Measurements from ENCODE around the gene SUCLA2. TPM values are rescaled to one million over a fixed set of nuclear protein-coding genes. Genes with fewer than 3 reads are reported as not detected.

Gene SUCLA2
- total RNA-seq: 10 to 100 TPM; 78.8 to 79.0 TPM
- polyA plus RNA-seq (2013, experiment 1 of 2): 55.5 TPM
- 52.2 TPM for polyA plus RNA-seq (2013, experiment 2 of 2)
- long read RNA-seq, experiment 1, transcript SUCLA2-219 (11 exons, 2,111 nt): major isoform, 22 of 42 reads
- long read RNA-seq, experiment 1, partial matches to known transcripts: 8 of 42 reads
- long read RNA-seq, experiment 1, other reads (novel, unspliced or antisense): 10 of 42 reads
- long read RNA-seq, experiment 2, transcript SUCLA2-219 (11 exons, 2,111 nt): major isoform, 130 of 164 reads
- long read RNA-seq, experiment 2, partial matches to known transcripts: 11 of 164 reads
- long read RNA-seq, experiment 2, other reads (novel, unspliced or antisense): 20 of 164 reads
- long read RNA-seq, experiment 3, transcript SUCLA2-219 (11 exons, 2,111 nt): major isoform, 600 of 687 reads
- long read RNA-seq, experiment 3, transcript SUCLA2-218 (11 exons, 2,321 nt): minor isoform, 5 of 687 reads
- long read RNA-seq, experiment 3, partial matches to known transcripts: 49 of 687 reads
- long read RNA-seq, experiment 3, other reads (novel, unspliced or antisense): 27 of 687 reads
- long read RNA-seq, experiment 4, transcript SUCLA2-219 (11 exons, 2,111 nt): major isoform, 71 of 127 reads
- long read RNA-seq, experiment 4, partial matches to known transcripts: 40 of 127 reads
- long read RNA-seq, experiment 4, other reads (novel, unspliced or antisense): 10 of 127 reads

DNA sequence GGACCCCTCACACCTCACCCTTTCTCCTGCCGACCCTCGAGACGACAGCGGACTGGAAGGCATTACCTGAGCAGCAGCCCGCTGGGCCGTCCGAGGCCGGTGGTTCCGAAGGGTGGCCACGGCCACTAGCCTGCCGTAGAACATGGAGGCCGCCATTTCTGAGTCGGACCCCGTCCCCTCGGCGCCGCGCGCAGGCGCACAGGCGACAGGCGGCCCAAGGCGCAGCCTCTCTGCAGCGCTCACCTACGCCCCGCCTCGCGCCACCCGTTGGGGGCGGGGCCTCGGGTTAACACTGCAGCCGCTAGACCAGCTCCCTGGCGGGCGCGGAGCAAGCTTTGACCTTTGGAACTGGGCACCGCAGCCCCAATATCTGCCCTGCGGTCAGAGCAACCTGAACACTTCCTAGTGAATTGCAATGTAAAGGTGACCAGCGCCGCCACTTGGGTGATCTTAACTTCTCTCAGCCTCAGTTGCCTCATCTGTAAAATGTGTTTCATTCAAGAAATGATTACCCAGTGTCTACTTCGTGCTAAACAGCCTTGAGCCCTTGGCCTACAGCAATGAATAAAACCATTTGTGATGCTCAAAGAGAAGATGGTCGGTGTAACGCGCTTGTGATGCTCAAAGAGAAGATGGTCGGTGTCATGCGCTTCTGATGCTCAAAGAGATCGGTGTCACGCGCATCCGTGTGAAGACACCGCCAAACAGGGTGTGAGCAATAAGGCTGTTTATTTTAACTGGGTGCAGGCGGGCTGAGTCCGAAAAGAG, at the start of gene SUCLA2:
Gene SUCLA2, minus strand, starts transcription at position 160 of the 768 bp plus-strand sequence. Its CDS starts 4 bp downstream, at position 156.
- Mint-ChIP-seq H3K36me3 (ENCODE audit: low read depth) (peaks cover 18% of the 10 kb centered on the region), H3K27ac (peak within 1 kb of the TSS; percentile 98), H3K27me3 (ENCODE audit: insufficient read depth) (no peaks in the 10 kb centered on the region), H3K4me3 (peak within 1 kb of the TSS; percentile 93), H3K9me3 (no peaks in the 10 kb centered on the region), H3K4me1 (peaks cover 53% of the 10 kb centered on the region)
- no peaks in the 10 kb centered on the region for H3K27me3 ChIP-seq (ENCODE audit: control insufficient read depth, insufficient read depth, low read length, poor library complexity, severe bottlenecking)
- WGBS, 2 experiments (ENCODE audit: insufficient coverage in 1 of 2, insufficient read length in 1 of 2): 4 to 14% methylated on average over 24 to 52 of the region's 52 CpGs
- H3K27ac ChIP-seq (ENCODE audit: low read depth, low read length): peak within 1 kb of the TSS; percentile 15
- H3K36me3 ChIP-seq (ENCODE audit: control insufficient read depth, insufficient read depth, low read length): peaks cover 26% of the 10 kb centered on the region
- peak; percentile 98 for DNase-seq
- peak within 1 kb of the TSS; percentile 92 for H3K9ac ChIP-seq (ENCODE audit: extremely low read depth, low read length, poor library complexity, severe bottlenecking)
- H3K4me1 ChIP-seq (ENCODE audit: control insufficient read depth, insufficient read depth, low read length): peaks cover 4% of the 10 kb centered on the region
- peaks cover 4% of the 10 kb centered on the region for H3K9me3 ChIP-seq (ENCODE audit: control insufficient read depth, low read length)
- peak within 1 kb of the TSS; percentile 99 for H3K4me3 ChIP-seq (ENCODE audit: low read length)
- TF ChIP-seq CTCF (conservative IDR thresholded peaks at IDR 0.05): no peak

GRCh38 chr13:48050550-48050949, 49.5 kb upstream of the SUCLA2 start:
- H3K36me3 Mint-ChIP-seq (ENCODE audit: low read depth): peaks cover 91% of the 10 kb centered on the region

More at GRCh38 chr13:48050550-48050949, 49.5 kb upstream of the SUCLA2 start:
- 95 to 98% methylated on average over 2 to 3 of the region's 3 CpGs for WGBS, 2 experiments (ENCODE audit: insufficient coverage in 1 of 2, insufficient read length in 1 of 2)
- Histone ChIP-seq H3K36me3 (ENCODE audit: control insufficient read depth, insufficient read depth, low read length) (peaks cover 88% of the 10 kb centered on the region), H3K27ac (ENCODE audit: low read depth, low read length) (no peak overlapping the region), H3K4me3 (ENCODE audit: low read length) (no peak overlapping the region), H3K27me3 (ENCODE audit: control insufficient read depth, insufficient read depth, low read length, poor library complexity, severe bottlenecking) (no peaks in the 10 kb centered on the region), H3K9ac (ENCODE audit: extremely low read depth, low read length, poor library complexity, severe bottlenecking) (no peak overlapping the region), H3K4me1 (ENCODE audit: control insufficient read depth, insufficient read depth, low read length) (no peaks in the 10 kb centered on the region), H3K9me3 (ENCODE audit: control insufficient read depth, low read length) (peaks cover 15% of the 10 kb centered on the region)
- TF ChIP-seq CTCF (conservative IDR thresholded peaks at IDR 0.05): no peak
- Mint-ChIP-seq H3K4me1 (no peaks in the 10 kb centered on the region), H3K27ac (no peak overlapping the region), H3K4me3 (no peak overlapping the region), H3K27me3 (ENCODE audit: insufficient read depth) (no peaks in the 10 kb centered on the region), H3K9me3 (peaks cover 7% of the 10 kb centered on the region)
- no peak for DNase-seq

All from endodermal cell (in vitro differentiated cells).